ENCODE measurements around the gene CARHSP1. TPM values are rescaled to one million over a fixed set of nuclear protein-coding genes. Genes with fewer than 3 reads are reported as not detected.

Gene CARHSP1
- polyA plus RNA-seq, 2 donors: 212 to 343 TPM

DNA sequence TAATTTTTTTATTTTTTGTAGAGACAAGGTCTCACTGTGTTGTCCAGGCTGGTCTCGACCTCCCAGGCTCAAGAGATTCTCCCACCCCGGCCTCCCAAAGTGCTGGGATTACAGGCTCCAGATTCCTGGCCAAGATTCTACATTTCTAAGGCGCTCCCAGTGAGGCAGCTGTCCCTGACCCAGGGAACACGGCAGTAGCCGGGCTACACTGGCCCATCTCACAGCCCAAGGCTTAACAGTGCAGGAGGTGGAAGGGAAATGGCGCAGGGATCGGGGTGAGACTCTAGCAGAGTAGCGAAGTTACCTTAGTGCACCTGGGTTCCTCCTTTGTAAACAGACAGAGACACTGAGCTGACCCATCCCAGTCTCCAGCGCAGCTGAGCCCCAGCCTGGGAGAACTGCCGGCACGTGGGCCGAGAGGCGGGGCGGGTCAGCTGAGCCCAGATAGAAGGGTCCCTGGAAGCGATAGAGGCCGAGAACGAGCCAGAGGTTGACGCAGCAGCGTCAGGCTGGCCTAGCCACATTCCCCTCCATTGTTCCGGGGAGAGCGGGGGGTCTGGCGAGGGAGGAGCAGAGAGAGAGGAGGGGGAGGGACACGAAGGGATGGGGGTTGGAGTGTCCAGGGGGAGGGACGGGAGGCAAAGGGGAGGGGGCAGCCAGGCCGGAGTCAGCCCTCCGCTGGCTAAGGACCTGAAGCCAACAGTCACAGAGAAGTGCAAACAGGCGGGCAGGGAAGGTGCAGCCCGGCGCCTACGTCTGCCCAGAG, 2.5 kb downstream of the CARHSP1 start:
- WGBS, 2 donors: 30 to 31% methylated on average over 30 of the region's 30 CpGs
- no peaks in the 10 kb centered on the region for H3K27me3 ChIP-seq (ENCODE audit: control insufficient read depth in 1 of 2, insufficient read depth in 2 of 2, low read length in 2 of 2)
- peaks cover 6 to 53% of the 10 kb centered on the region in 2 donors for H3K4me1 ChIP-seq (ENCODE audit: control insufficient read depth in 2 of 2, insufficient read depth in 2 of 2, low read length in 1 of 2)
- no peaks in the 10 kb centered on the region for H3K9me3 ChIP-seq (ENCODE audit: control insufficient read depth in 2 of 2, insufficient read depth in 1 of 2, low read depth in 1 of 2, low read length in 1 of 2)
- H3K4me3 ChIP-seq (ENCODE audit: low read depth in 1 of 2, low read length in 2 of 2): peak overlapping the region; percentile 64 to 76
- peaks cover 0 to 14% of the 10 kb centered on the region in 2 donors for H3K36me3 ChIP-seq (ENCODE audit: control insufficient read depth in 2 of 2, insufficient read depth in 2 of 2, low read length in 1 of 2)
- peak overlapping the region; percentile 94 to 99 for H3K27ac ChIP-seq (ENCODE audit: low read depth in 2 of 2, low read length in 1 of 2)

DNA sequence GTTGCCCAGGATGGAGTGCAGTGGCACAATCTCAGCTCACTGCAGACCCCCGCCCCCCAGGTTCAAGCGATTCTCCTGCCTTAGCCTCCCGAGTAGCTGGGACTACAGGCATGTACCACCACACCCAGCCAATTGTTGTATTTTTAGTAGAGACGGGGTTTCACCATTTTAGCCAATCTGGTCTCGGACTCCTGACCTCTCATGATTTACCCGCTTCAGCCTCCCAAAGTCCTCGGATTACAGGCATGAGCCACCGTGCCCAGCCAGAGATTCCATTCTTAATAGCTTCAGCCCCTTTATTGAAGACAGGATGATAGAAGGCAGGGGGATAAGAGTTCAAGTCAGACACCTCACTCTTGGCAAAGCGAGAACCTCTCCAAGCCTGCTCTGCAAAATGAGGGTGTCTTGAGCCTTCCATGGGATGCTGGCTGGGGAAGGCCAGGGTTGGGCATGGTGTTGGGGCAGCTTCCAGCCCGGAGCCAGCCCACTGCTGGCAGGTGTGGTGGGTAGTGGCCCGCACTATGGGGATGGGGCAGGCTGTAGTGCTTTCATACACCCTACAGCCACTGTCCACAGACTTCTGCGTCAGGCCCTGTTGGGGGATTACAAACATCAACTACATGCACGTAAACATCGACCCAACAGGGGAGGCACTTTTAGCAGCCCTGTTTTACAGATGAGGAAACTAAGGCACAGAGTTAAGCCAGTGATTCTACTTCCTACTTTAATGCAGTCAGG, 3.5 kb downstream of the CARHSP1 start:
- 89% methylated on average over 14 of the region's 14 CpGs for WGBS, 2 donors
- Histone ChIP-seq H3K4me3 (ENCODE audit: low read depth in 1 of 2, low read length in 2 of 2) (no peak overlapping the region), H3K4me1 (ENCODE audit: control insufficient read depth in 2 of 2, insufficient read depth in 2 of 2, low read length in 1 of 2) (peaks cover 6 to 53% of the 10 kb centered on the region in 2 donors), H3K27ac (ENCODE audit: low read depth in 2 of 2, low read length in 1 of 2) (no peak overlapping the region), H3K27me3 (ENCODE audit: control insufficient read depth in 1 of 2, insufficient read depth in 2 of 2, low read length in 2 of 2) (no peaks in the 10 kb centered on the region), H3K9me3 (ENCODE audit: control insufficient read depth in 2 of 2, insufficient read depth in 1 of 2, low read depth in 1 of 2, low read length in 1 of 2) (no peaks in the 10 kb centered on the region), H3K36me3 (ENCODE audit: control insufficient read depth in 2 of 2, insufficient read depth in 2 of 2, low read length in 1 of 2) (peaks cover 0 to 14% of the 10 kb centered on the region in 2 donors)

DNA sequence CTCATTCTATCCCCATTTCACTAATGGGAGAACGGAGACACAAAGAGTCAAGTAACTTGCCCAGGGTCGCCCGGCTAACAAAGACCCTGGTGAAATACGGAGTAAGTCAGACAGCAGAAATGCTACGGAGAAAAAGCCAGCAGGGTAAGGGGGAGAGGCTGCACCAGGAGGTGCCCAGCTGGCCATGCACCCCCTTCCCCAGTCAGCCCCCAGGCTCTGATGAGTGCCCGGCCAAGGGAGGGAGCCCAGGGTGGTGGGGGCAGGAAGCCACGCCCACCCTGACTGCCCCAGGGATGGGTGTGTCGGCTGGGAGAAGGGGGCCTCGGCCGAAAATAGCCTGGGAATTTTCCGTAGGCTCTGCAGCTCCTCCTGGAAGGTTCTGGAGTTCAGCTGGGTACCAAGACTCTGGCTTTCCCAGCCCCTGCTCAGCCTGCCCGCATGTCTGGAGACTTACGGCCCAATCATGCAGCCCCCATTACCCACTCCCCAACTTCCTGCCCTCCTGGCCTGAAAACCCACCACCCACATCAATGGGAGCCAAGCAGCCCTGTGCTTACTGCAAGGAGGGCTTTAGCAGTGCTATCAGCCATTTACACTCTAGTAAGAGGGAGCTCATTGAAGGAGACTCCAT, 4.2 kb downstream of the CARHSP1 start:
- Histone ChIP-seq H3K36me3 (ENCODE audit: control insufficient read depth in 2 of 2, insufficient read depth in 2 of 2, low read length in 1 of 2) (peaks cover 0 to 19% of the 10 kb centered on the region in 2 donors), H3K9me3 (ENCODE audit: control insufficient read depth in 2 of 2, insufficient read depth in 1 of 2, low read depth in 1 of 2, low read length in 1 of 2) (no peaks in the 10 kb centered on the region), H3K27me3 (ENCODE audit: control insufficient read depth in 1 of 2, insufficient read depth in 2 of 2, low read length in 2 of 2) (no peaks in the 10 kb centered on the region), H3K4me1 (ENCODE audit: control insufficient read depth in 2 of 2, insufficient read depth in 2 of 2, low read length in 1 of 2) (peaks cover 6 to 52% of the 10 kb centered on the region in 2 donors), H3K27ac (ENCODE audit: low read depth in 2 of 2, low read length in 1 of 2) (peak overlapping the region in 1 of 2 donors; percentile 45), H3K4me3 (ENCODE audit: low read depth in 1 of 2, low read length in 2 of 2) (no peak overlapping the region)
- 36 to 37% methylated on average over 13 of the region's 13 CpGs for WGBS, 2 donors

DNA sequence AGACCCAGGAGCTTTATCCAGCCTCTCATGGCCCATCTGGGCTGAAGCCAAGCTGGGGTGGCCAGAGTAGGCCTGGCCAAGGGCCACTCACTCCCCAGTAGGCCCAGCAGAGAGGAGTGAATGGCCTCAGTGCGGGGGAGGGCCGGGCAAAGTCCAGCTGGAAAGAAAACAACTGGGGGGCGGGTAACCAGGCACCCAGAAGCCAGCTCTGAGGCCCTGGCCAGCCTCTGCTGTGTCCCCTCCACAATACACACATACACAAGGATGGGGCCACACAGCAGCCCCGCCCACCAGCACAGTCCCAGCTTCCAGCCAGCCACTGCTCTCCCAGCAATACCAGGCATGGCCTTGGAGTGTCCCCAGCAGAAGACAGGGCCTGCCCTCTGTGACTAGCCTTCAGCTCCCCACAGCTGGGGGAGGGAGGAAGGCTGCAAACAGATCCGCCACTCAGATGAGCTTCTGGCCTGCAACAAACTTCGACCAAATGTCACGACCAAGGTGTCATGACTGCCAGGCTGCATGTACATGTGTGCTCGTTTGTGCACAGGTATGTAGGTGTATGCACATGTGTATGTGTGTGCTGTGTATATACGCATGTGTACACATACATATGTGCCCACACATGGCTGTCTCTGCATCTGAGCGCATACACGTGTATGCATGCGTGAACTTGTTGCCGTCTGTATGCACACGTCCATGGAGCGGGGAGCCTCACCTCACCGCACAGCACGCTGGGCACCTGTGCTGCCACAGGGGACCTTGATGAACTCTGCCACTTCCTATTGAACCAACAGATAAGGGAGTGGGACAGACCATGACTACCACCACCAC, 5.0 kb downstream of the CARHSP1 start:
- Histone ChIP-seq H3K9me3 (ENCODE audit: control insufficient read depth in 2 of 2, insufficient read depth in 1 of 2, low read depth in 1 of 2, low read length in 1 of 2) (no peaks in the 10 kb centered on the region), H3K36me3 (ENCODE audit: control insufficient read depth in 2 of 2, insufficient read depth in 2 of 2, low read length in 1 of 2) (peaks cover 0 to 23% of the 10 kb centered on the region in 2 donors), H3K4me3 (ENCODE audit: low read depth in 1 of 2, low read length in 2 of 2) (no peak overlapping the region), H3K27ac (ENCODE audit: low read depth in 2 of 2, low read length in 1 of 2) (peak overlapping the region; percentile 4 to 69), H3K27me3 (ENCODE audit: control insufficient read depth in 1 of 2, insufficient read depth in 2 of 2, low read length in 2 of 2) (no peaks in the 10 kb centered on the region), H3K4me1 (ENCODE audit: control insufficient read depth in 2 of 2, insufficient read depth in 2 of 2, low read length in 1 of 2) (peaks cover 6 to 55% of the 10 kb centered on the region in 2 donors)
- WGBS, 2 donors: 54 to 66% methylated on average over 17 of the region's 17 CpGs

DNA sequence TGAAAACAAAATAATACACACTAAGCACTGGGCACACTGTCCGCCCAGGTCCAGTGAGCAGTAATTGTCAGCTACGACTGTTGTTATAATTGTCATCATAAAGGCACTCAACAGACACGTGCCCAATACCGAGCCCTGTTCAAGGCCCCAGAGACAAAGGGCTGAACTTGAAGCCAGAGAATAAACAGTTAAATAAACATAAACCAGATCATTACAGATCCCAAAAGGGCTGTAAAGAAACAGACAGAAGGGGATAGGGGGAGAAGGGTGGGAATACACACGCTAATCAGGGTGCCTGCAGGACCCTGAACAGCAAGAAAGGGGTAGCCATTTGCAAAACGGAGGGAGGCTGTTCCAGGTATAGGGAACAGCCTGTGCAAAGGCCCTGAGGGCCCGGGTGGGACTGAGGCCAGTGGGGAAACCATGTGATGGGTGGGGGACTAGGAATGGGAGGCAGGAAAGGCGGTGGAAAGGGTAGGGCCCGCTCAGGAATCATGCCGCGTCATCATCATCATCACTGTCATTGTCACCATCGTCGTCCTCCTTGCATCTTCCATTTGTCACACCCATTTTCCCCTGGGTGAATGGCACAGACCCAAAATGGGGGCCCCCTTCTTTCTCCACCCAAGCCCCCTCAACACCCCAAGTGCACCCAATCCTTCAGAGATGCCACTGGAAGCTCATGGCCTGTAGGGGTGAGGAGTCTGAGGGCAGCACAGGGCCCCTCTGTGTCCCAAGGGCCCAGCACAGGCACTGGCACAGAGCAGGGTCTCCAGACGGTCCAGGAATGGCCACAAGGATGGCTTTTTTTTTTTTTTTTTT, 6.3 kb downstream of the CARHSP1 start:
- H3K27ac ChIP-seq (ENCODE audit: low read depth in 2 of 2, low read length in 1 of 2): peak overlapping the region in 1 of 2 donors; percentile 69
- no peaks in the 10 kb centered on the region for H3K27me3 ChIP-seq (ENCODE audit: control insufficient read depth in 1 of 2, insufficient read depth in 2 of 2, low read length in 2 of 2)
- no peak overlapping the region for H3K4me3 ChIP-seq (ENCODE audit: low read depth in 1 of 2, low read length in 2 of 2)
- H3K4me1 ChIP-seq (ENCODE audit: control insufficient read depth in 2 of 2, insufficient read depth in 2 of 2, low read length in 1 of 2): peaks cover 6 to 63% of the 10 kb centered on the region in 2 donors
- WGBS, 2 donors: 77 to 80% methylated on average over 14 of the region's 14 CpGs
- H3K36me3 ChIP-seq (ENCODE audit: control insufficient read depth in 2 of 2, insufficient read depth in 2 of 2, low read length in 1 of 2): peaks cover 0 to 33% of the 10 kb centered on the region in 2 donors
- no peaks in the 10 kb centered on the region for H3K9me3 ChIP-seq (ENCODE audit: control insufficient read depth in 2 of 2, insufficient read depth in 1 of 2, low read depth in 1 of 2, low read length in 1 of 2)

DNA sequence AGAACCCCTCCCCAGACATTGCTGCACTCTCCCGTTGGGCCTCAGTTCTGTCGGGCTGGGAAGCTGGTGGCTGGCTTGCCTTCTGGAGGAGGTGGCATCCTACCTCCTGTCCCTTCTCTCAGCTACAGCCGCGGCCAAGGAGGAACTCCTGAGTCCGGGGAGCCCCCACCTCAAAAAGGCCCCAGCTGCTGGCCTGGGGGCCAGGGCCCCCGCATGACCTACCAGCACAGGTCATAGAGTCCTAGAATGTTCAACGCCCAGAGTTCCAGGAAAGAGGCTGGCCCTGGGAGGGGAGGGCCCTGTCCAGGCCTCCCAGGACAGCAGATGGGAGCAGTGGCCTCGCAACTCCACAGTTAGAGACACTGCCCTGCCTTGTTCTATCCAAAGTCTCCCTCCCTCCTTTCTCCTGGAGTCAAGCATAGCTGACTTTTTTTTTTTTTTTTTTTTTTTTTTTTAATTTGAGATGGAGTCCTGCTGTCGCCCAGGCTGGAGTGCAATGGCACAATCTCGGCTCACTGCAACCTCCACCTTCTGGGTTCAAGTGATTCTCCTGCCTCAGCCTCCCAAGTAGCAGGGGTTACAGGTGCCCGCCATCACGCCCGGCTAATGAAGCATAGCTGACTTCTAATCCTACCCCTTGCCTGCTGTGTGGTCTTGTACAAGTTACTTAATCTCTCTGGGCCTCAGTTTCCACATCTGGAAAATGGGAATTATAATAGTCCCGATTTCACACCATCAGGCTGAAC, 7.1 kb downstream of the CARHSP1 start:
- Histone ChIP-seq H3K4me1 (ENCODE audit: control insufficient read depth in 2 of 2, insufficient read depth in 2 of 2, low read length in 1 of 2) (peaks cover 6 to 55% of the 10 kb centered on the region in 2 donors), H3K27me3 (ENCODE audit: control insufficient read depth in 1 of 2, insufficient read depth in 2 of 2, low read length in 2 of 2) (no peaks in the 10 kb centered on the region), H3K27ac (ENCODE audit: low read depth in 2 of 2, low read length in 1 of 2) (peak overlapping the region in 1 of 2 donors; percentile 56), H3K36me3 (ENCODE audit: control insufficient read depth in 2 of 2, insufficient read depth in 2 of 2, low read length in 1 of 2) (peaks cover 0 to 34% of the 10 kb centered on the region in 2 donors), H3K4me3 (ENCODE audit: low read depth in 1 of 2, low read length in 2 of 2) (no peak overlapping the region), H3K9me3 (ENCODE audit: control insufficient read depth in 2 of 2, insufficient read depth in 1 of 2, low read depth in 1 of 2, low read length in 1 of 2) (no peaks in the 10 kb centered on the region)
- WGBS, 2 donors: 76 to 79% methylated on average over 14 of the region's 14 CpGs

DNA sequence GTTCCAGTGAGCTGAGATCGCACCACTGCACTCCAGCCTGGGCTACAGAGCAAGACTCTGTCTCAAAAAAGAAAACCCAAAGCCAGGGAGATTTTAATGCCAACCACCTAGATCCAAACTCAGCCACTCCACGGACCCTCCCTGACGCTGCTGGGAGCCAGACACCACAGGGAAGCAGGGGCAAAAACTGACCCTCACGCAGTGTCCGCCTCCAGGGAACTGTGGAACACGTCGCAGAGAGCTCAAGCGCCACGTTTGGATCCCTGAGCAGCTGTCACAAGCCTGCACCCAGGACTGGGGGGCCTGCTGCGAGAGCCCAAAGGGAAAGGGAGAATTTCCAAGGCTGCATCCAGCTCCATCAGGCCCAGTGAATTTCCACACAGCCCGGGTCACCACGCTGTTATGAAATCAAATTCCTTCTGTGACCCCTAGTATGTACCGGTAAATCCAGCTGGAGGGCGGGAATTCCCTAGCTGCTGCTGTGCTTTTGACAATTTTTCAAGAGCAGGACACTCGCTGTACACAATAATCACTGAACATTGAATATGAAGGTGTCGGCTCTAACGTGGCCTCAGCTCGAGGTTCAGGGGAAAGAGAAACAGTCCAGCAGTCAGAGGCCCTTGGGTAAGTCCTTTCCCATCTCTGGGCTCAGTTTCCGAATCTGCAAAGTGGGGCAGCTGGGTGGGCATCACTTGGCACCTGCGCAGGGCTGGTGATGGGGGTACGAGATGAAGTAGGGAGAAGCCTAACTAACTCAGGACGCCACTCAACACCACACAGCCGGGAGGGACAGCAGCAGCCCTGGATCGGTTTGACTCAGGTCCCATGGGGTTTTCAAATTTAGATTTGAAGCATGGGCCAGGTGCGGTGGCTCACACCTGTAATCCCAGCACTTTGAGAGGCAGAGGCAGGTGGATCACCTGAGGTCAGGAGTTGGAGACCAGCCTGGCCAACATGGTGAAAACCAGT, 8.6 kb downstream of the CARHSP1 start:
- Histone ChIP-seq H3K36me3 (ENCODE audit: control insufficient read depth in 2 of 2, insufficient read depth in 2 of 2, low read length in 1 of 2) (peaks cover 2 to 39% of the 10 kb centered on the region in 2 donors), H3K27me3 (ENCODE audit: control insufficient read depth in 1 of 2, insufficient read depth in 2 of 2, low read length in 2 of 2) (no peaks in the 10 kb centered on the region), H3K9me3 (ENCODE audit: control insufficient read depth in 2 of 2, insufficient read depth in 1 of 2, low read depth in 1 of 2, low read length in 1 of 2) (no peaks in the 10 kb centered on the region), H3K4me1 (ENCODE audit: control insufficient read depth in 2 of 2, insufficient read depth in 2 of 2, low read length in 1 of 2) (peaks cover 6 to 41% of the 10 kb centered on the region in 2 donors), H3K4me3 (ENCODE audit: low read depth in 1 of 2, low read length in 2 of 2) (no peak overlapping the region), H3K27ac (ENCODE audit: low read depth in 2 of 2, low read length in 1 of 2) (peak overlapping the region; percentile 15 to 47)
- WGBS, 2 donors: 65% methylated on average over 25 of the region's 25 CpGs
